GM19193 (cell line): ENCODE data around the gene CACNG7.

ENCODE experiments used
- POLR2A ChIP-seq: IDR thresholded peaks from 4 replicates; pipeline ENCODE4 v1.6.1; 2011; ENCODE audit not compliant: insufficient read depth, insufficient read length; ENCODE audit errors: extremely low read depth

The CACNG7 gene

GRCh38 chr19:53993448-53993847 lies 84.4 kb downstream of the CACNG7 start:
- TF ChIP-seq POLR2A = no peak
